Stimulated activated CD4-positive, alpha-beta T cell treated with anti-CD3 and anti-CD28 coated beads, Interleukin-4, amount 100 ng/mL, for 1 hour (primary cell): ENCODE measurements around the gene RAB13.

Source experiments
- DNase-seq: peaks from one replicate; pipeline ENCODE4 v3.0.0-alpha.2; 2020

RAB13 gene

DNA sequence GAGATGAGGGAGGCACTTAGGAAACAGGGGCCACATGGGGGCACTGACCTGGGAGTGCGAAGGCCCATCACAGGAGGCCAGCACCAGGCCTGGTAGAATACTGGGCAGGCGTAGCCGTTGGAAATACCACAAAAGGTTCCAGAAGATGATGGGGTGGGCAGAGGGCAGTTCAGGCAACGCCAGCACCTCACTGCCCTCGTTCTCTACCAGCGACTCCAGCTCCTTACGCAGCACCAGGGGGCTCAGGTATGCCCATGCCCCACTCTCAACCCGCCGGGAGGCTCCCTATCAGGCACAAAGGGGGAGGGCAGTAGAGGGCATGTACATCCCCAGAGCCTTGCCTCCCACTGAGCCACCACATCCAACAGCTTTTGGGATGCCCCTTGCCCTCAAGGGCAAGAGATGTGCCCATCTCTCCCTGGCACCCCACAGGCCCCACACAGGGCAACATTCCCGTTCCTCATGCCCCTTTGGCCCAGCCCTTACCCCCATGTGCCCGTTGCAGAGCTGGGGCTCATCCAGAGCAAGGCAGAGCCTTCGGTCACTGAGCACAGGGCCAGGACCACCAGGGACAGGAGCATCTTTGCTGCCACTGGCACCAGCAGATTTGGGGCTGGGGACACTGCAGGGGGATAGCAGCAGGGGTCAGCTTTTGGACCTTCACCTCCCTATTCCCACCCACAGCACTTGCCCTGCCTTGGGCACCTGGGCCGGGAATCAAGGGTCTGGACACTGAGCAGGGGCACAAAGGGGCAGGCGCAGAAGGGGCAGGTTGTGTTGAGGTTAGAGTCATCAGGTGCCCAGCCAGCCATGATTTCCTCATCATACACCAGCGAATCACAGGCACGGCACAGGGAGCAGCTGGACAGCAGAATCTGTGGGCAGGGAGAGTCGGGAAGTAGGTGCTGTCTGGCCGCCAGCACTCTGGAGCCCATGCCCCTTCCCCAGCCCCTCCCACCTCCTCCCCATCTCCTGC, 53.7 kb downstream of the RAB13 start:
- DNase-seq = no peak
